ENCODE results near the gene HOXC6.

Gene HOXC6

GRCh38 chr12:53993162-53994008 is 34.9 kb upstream of the HOXC6 start:
- Histone ChIP-seq H3K27me3 (ENCODE audit: insufficient read depth, low read length, poor library complexity, severe bottlenecking) (no peaks in the 10 kb centered on the region), H3K79me2 (ENCODE audit: insufficient read depth, low read length) (peaks cover 47% of the 10 kb centered on the region), H3K4me2 (ENCODE audit: low read depth, low read length, poor library complexity, severe bottlenecking) (no peak overlapping the region), H3K9me3 (ENCODE audit: insufficient read depth, low read depth, low read length) (no peaks in the 10 kb centered on the region), H3F3A (ENCODE audit: low read depth) (no peaks in the 10 kb centered on the region), H3K4me3 (ENCODE audit: low read length, poor library complexity, severe bottlenecking) (no peak overlapping the region), H4K20me1 (ENCODE audit: insufficient read depth, low read length, poor library complexity, severe bottlenecking) (peaks cover 4% of the 10 kb centered on the region), H3K9me2 (replicated peaks; ENCODE audit: low read depth, low read length) (no peaks in the 10 kb centered on the region), H3K9ac (ENCODE audit: low read depth, low read length, poor library complexity, severe bottlenecking) (no peak overlapping the region), H3K36me3 (ENCODE audit: insufficient read depth, low read length) (no peaks in the 10 kb centered on the region), H2AFZ (ENCODE audit: low read length) (no peak overlapping the region), H3K4me1 (ENCODE audit: insufficient read depth, low read length, poor library complexity, severe bottlenecking) (peaks cover 65% of the 10 kb centered on the region)
- no peak for TF ChIP-seq EZH2phosphoT487 (IDR thresholded peaks at IDR 0.05; ENCODE audit: borderline replicate concordance)
- TF ChIP-seq CTCF (conservative IDR thresholded peaks at IDR 0.05; ENCODE audit: low read length) = no peak

GRCh38 chr12:53994009-53994263 is 34.3 kb upstream of the HOXC6 start:
- Histone ChIP-seq H3F3A (ENCODE audit: low read depth) (no peaks in the 10 kb centered on the region), H3K9me2 (replicated peaks; ENCODE audit: low read depth, low read length) (no peaks in the 10 kb centered on the region), H3K79me2 (ENCODE audit: insufficient read depth, low read length) (peaks cover 47% of the 10 kb centered on the region), H4K20me1 (ENCODE audit: insufficient read depth, low read length, poor library complexity, severe bottlenecking) (peaks cover 4% of the 10 kb centered on the region), H3K9ac (ENCODE audit: low read depth, low read length, poor library complexity, severe bottlenecking) (no peak overlapping the region), H2AFZ (ENCODE audit: low read length) (no peak overlapping the region), H3K4me2 (ENCODE audit: low read depth, low read length, poor library complexity, severe bottlenecking) (no peak overlapping the region), H3K9me3 (ENCODE audit: insufficient read depth, low read depth, low read length) (no peaks in the 10 kb centered on the region), H3K4me1 (ENCODE audit: insufficient read depth, low read length, poor library complexity, severe bottlenecking) (peaks cover 65% of the 10 kb centered on the region), H3K36me3 (ENCODE audit: insufficient read depth, low read length) (no peaks in the 10 kb centered on the region), H3K4me3 (ENCODE audit: low read length, poor library complexity, severe bottlenecking) (no peak overlapping the region), H3K27me3 (ENCODE audit: insufficient read depth, low read length, poor library complexity, severe bottlenecking) (no peaks in the 10 kb centered on the region)
- TF ChIP-seq CTCF (conservative IDR thresholded peaks at IDR 0.05; ENCODE audit: low read length) (no peak), EZH2phosphoT487 (IDR thresholded peaks at IDR 0.05; ENCODE audit: borderline replicate concordance) (no peak)

- peak overlapping the region; percentile 82 for H3K4me3 ChIP-seq (ENCODE audit: low read length, poor library complexity, severe bottlenecking)
- H3K79me2 ChIP-seq (ENCODE audit: insufficient read depth, low read length) = peaks cover 47% of the 10 kb centered on the region
- no peaks in the 10 kb centered on the region for H3K9me3 ChIP-seq (ENCODE audit: insufficient read depth, low read depth, low read length)
- H3F3A ChIP-seq (ENCODE audit: low read depth) = no peaks in the 10 kb centered on the region
- TF ChIP-seq EZH2phosphoT487 (IDR thresholded peaks at IDR 0.05; ENCODE audit: borderline replicate concordance) = no peak
- no peak for TF ChIP-seq CTCF (conservative IDR thresholded peaks at IDR 0.05; ENCODE audit: low read length)
- H4K20me1 ChIP-seq (ENCODE audit: insufficient read depth, low read length, poor library complexity, severe bottlenecking) = peaks cover 4% of the 10 kb centered on the region
- no peaks in the 10 kb centered on the region for H3K9me2 ChIP-seq (replicated peaks; ENCODE audit: low read depth, low read length)
- H3K27me3 ChIP-seq (ENCODE audit: insufficient read depth, low read length, poor library complexity, severe bottlenecking) = no peaks in the 10 kb centered on the region
- H3K4me1 ChIP-seq (ENCODE audit: insufficient read depth, low read length, poor library complexity, severe bottlenecking) = peaks cover 61% of the 10 kb centered on the region
- no peak overlapping the region for H2AFZ ChIP-seq (ENCODE audit: low read length)
- H3K36me3 ChIP-seq (ENCODE audit: insufficient read depth, low read length) = no peaks in the 10 kb centered on the region
- peak overlapping the region; percentile 84 for H3K4me2 ChIP-seq (ENCODE audit: low read depth, low read length, poor library complexity, severe bottlenecking)
- H3K9ac ChIP-seq (ENCODE audit: low read depth, low read length, poor library complexity, severe bottlenecking) = peak overlapping the region; percentile 97
Measured at GRCh38 chr12:53994264-53995001, 33.8 kb upstream of the HOXC6 start.

Measured in Loucy (cell line).